Cardiac septum (tissue), 1 donor: Measurements from ENCODE around the gene GOLM1. TPM values are rescaled to one million over a fixed set of nuclear protein-coding genes. Genes with fewer than 3 reads are reported as not detected.

Experiments used
- DNase-seq: peaks from one replicate; pipeline ENCODE4 v3.0.0-alpha.2; 2020; ENCODE audit warnings: low spot score
- intact Hi-C: fragments of 100-400 bp; cut with DNase I; formaldehyde crosslinking; loops from one replicate; pipeline ENCODE4 v1.14.0; 2022
- total RNA-seq: library from RNA; stranded (reverse); fragmentation: NEBNext Ultra II Directional; extraction: Animal tissue kit (Norgen Biotek cat#: 25700); gene quantifications from one replicate; pipeline ENCODE4 v1.2.1, GENCODE V29; 2021
- donor health status: DM: no; HTN: no; CAD: no.

The GOLM1 gene
- total RNA-seq, 1 donor from 2014 or later: 6.2 TPM

GRCh38 chr9:86009133-86009532 lies 90.2 kb downstream of the GOLM1 start:
- intact Hi-C loops: no loop called here

DNA sequence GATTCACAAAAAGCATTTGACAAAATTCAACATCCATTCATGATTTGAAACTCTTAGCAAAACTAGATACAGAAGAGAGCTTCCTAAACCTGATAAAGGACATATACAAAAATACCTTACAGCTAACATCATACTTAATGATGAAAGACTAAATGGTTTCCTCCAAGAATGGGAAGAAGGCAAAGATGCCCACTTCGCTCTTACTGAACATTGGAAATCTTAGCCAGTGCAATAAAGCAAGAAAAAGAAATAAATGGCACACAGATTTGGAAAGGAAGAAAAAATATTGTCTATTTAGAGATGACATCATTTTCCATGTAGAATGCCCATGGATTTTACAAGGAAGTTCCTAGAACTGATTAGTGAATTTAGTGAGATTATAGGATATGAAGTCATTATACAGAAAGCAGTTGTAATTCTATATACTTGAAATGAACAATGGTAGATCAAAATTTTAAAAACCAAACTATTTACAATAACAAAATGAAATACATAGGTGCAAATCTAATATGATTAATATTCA lies 94.0 kb downstream of the GOLM1 start:
- DNase-seq: no peak
- intact Hi-C loops: no loop called here

More at GRCh38 chr9:86009133-86009532, 90.2 kb downstream of the GOLM1 start:
- no peak for DNase-seq

DNA sequence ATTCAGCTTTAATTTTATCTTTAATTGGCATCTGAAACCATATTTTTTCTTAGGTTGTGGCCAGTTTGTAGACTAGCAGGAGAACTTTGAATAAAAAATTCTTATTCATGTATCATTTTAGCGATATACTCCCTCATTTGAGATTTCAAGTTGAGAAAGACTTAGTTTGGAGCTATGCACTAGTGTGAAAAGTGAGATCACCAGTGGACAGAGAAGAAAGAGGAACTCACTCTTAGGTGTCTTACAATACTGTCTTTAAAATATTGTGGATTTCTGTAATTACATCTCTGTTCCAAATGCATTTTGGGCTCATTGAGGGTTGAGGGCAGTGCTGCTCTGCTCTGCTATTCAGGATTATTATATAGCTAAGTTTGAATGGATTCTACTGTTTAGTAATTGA lies 103.8 kb downstream of the GOLM1 start:
- intact Hi-C loops: no loop called here
- no peak for DNase-seq

GRCh38 chr9:85995097-85995496 lies 104.3 kb downstream of the GOLM1 start:
- DNase-seq: no peak
- intact Hi-C loops: no loop called here

- intact Hi-C loops: no loop called here
Observed at GRCh38 chr9:85994191-85994590, 105.2 kb downstream of the GOLM1 start.

GRCh38 chr9:85987236-85987635 lies 112.1 kb downstream of the GOLM1 start:
- intact Hi-C loops: no loop called here
- DNase-seq: no peak

More at GRCh38 chr9:85994191-85994590, 105.2 kb downstream of the GOLM1 start:
- no peak for DNase-seq

- intact Hi-C loops: no loop called here
- DNase-seq: no peak
Observed at GRCh38 chr9:85984457-85984856, 114.9 kb downstream of the GOLM1 start.

DNA sequence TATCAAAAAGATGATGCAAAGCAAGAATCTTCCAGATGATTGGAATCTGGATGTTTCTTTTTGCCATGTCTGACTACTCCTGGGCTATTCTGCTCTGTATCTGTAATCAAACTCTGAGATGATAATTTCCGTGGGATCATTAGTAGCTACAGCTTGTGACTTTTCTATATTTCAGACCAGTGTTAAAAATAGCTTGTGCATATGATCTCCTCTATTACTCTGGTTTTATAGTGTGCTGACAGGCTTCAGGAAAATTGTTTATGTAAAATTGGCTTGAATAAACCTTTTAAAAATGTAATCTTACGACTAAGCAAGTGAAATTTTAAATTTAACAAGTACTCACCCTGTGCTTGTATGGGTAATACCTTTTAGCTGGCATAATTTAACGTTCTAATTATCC lies 118.0 kb downstream of the GOLM1 start:
- intact Hi-C loops: no loop called here
- DNase-seq: no peak

- no peak for DNase-seq
- intact Hi-C loops: no loop called here
Observed at GRCh38 chr9:85978496-85978895, 120.9 kb downstream of the GOLM1 start.

Other genes starting within 250 kb of the GOLM1 start
- 21.0 TPM for gene NAA35, start 158.4 kb downstream of the GOLM1 start, total RNA-seq
- not detected for gene C9orf153, start 160.1 kb upstream of the GOLM1 start, total RNA-seq
- 49.2 TPM for gene ISCA1, start 183.0 kb upstream of the GOLM1 start, total RNA-seq